Measurements from ENCODE around the gene OR5K3. TPM values are rescaled to one million over a fixed set of nuclear protein-coding genes. Genes with fewer than 3 reads are reported as not detected.
A peak's percentile ranks its signal among the peaks of the same experiment; 100 is the strongest.
"Not testable (repeated sequence)": the region's sequence is repeated elsewhere in the genome, so short reads cannot be mapped to it uniquely, and the experiment has no call there.

Gene OR5K3
- total RNA-seq (2014; rRNA removed; shearing (Covaris generic)): not detected in 2 replicates

GRCh38 chr3:98390366-98390765, at the start of gene OR5K3:
Gene OR5K3, plus strand, starts transcription at chr3:98390666. Its CDS starts 0 bp downstream, at chr3:98390666.
- DNase-seq (ENCODE audit: low read depth): no peak

- DNase-seq (ENCODE audit: low read depth): no peak
Measured at GRCh38 chr3:98341758-98342157, 48.7 kb upstream of the OR5K3 start.

GRCh38 chr3:98343647-98344507, 46.6 kb upstream of the OR5K3 start:
- peak; percentile 60 for DNase-seq (ENCODE audit: low read depth)

- no peak for DNase-seq (ENCODE audit: low read depth)
Measured at GRCh38 chr3:98350082-98350481, 40.4 kb upstream of the OR5K3 start.

GRCh38 chr3:98353554-98353953, 36.9 kb upstream of the OR5K3 start, which contains the start of gene OR5K4:
Gene OR5K4, plus strand, starts transcription at chr3:98353854. Its CDS starts 0 bp downstream, at chr3:98353854.
- no peak for DNase-seq (ENCODE audit: low read depth)

- DNase-seq (ENCODE audit: low read depth): no peak
Measured at GRCh38 chr3:98359250-98359649, 31.2 kb upstream of the OR5K3 start.

GRCh38 chr3:98359993-98360675, 30.3 kb upstream of the OR5K3 start:
- DNase-seq (ENCODE audit: low read depth): peak; percentile 25

GRCh38 chr3:98360681-98361080, 29.8 kb upstream of the OR5K3 start:
- no peak for DNase-seq (ENCODE audit: low read depth)

GRCh38 chr3:98361289-98361688, 29.2 kb upstream of the OR5K3 start:
- no peak for DNase-seq (ENCODE audit: low read depth)

GRCh38 chr3:98367464-98368246, 22.8 kb upstream of the OR5K3 start:
- DNase-seq (ENCODE audit: low read depth): no peak

GRCh38 chr3:98371186-98371585, 19.3 kb upstream of the OR5K3 start:
- no peak for DNase-seq (ENCODE audit: low read depth)

- no peak for DNase-seq (ENCODE audit: low read depth)
Measured at GRCh38 chr3:98371853-98372252, 18.6 kb upstream of the OR5K3 start.

GRCh38 chr3:98372445-98372844, 18.0 kb upstream of the OR5K3 start:
- DNase-seq (ENCODE audit: low read depth): no peak

GRCh38 chr3:98376631-98377030, 13.8 kb upstream of the OR5K3 start:
- DNase-seq (ENCODE audit: low read depth): no peak

GRCh38 chr3:98388147-98388546, 2.3 kb upstream of the OR5K3 start:
- DNase-seq (ENCODE audit: low read depth): no peak

GRCh38 chr3:98395101-98395500, 4.6 kb downstream of the OR5K3 start:
- DNase-seq (ENCODE audit: low read depth): no peak

- not testable (repeated sequence) for DNase-seq (ENCODE audit: low read depth)
Measured at GRCh38 chr3:98396482-98396881, 6.0 kb downstream of the OR5K3 start.

- no peak for DNase-seq (ENCODE audit: low read depth)
Measured at GRCh38 chr3:98398513-98398912, 8.0 kb downstream of the OR5K3 start.

GRCh38 chr3:98402507-98402906, 12.0 kb downstream of the OR5K3 start:
- DNase-seq (ENCODE audit: low read depth): no peak

- DNase-seq (ENCODE audit: low read depth): no peak
Measured at GRCh38 chr3:98404010-98404409, 13.5 kb downstream of the OR5K3 start.

GRCh38 chr3:98406034-98406433, 15.6 kb downstream of the OR5K3 start:
- no peak for DNase-seq (ENCODE audit: low read depth)

GRCh38 chr3:98432575-98432974, 42.1 kb downstream of the OR5K3 start:
- no peak for DNase-seq (ENCODE audit: low read depth)

Measured in Daoy (cell line).